Measurements from ENCODE around the gene JMY. TPM values are rescaled to one million over a fixed set of nuclear protein-coding genes. Genes with fewer than 3 reads are reported as not detected.

The JMY gene
- polyA plus RNA-seq, 1 donor (not counting 4 experiments of a cell fraction or from before 2014, with no cell fraction given) = 3.3 TPM

DNA sequence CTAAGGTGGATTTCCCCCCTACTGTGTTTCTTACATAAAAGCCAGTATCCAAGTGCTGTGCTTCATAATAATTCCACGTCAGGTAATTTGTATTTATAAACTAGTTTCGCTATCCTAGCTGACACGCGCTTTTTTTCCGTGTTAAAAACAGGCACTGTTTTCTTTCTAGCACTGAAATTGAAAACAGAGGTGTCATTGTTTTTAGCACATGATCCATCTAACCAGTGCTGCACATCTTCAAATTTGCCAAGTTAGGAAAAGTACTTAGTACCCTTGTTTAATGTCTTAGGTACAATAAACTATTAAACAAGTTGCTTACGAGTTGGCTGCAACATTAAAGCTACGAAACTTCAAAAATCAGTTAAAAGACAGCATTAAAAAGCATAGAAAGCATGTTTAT is 49.9 kb downstream of the JMY start:
- Histone ChIP-seq H3K79me2 (ENCODE audit: control insufficient read depth, insufficient read depth, low read length) (no peaks in the 10 kb centered on the region), H3K4me3 (ENCODE audit: control insufficient read depth in 2 of 3, extremely low read depth in 1 of 3, insufficient read depth in 2 of 3, low read depth in 1 of 3, low read length in 3 of 3) (no peak overlapping the region), H3K9ac (ENCODE audit: control insufficient read depth, extremely low read depth, insufficient read depth, low read length) (no peak overlapping the region), H3K4me1 (ENCODE audit: control insufficient read depth, extremely low read depth, insufficient read depth, low read length) (no peaks in the 10 kb centered on the region), H3K36me3 (ENCODE audit: control insufficient read depth in 2 of 2, extremely low read depth in 1 of 2, insufficient read depth in 2 of 2, low read length in 2 of 2) (no peaks in the 10 kb centered on the region), H3K27ac (ENCODE audit: control insufficient read depth, insufficient read depth, low read length) (no peak overlapping the region), H3K9me1 (ENCODE audit: control insufficient read depth, extremely low read depth, insufficient read depth, low read length) (no peaks in the 10 kb centered on the region), H4K20me1 (ENCODE audit: control insufficient read depth, extremely low read depth, insufficient read depth, low read length) (no peaks in the 10 kb centered on the region), H3K4me2 (ENCODE audit: control insufficient read depth, extremely low read depth, insufficient read depth, low read depth, low read length) (no peak overlapping the region), H3K9me3 (ENCODE audit: control insufficient read depth, low read depth, low read length) (no peaks in the 10 kb centered on the region), H3K27me3 (ENCODE audit: control insufficient read depth, extremely low read depth, insufficient read depth, low read length) (no peaks in the 10 kb centered on the region), H2AFZ (ENCODE audit: control insufficient read depth, low read length) (no peak overlapping the region)
- TF ChIP-seq, protein P1, sequence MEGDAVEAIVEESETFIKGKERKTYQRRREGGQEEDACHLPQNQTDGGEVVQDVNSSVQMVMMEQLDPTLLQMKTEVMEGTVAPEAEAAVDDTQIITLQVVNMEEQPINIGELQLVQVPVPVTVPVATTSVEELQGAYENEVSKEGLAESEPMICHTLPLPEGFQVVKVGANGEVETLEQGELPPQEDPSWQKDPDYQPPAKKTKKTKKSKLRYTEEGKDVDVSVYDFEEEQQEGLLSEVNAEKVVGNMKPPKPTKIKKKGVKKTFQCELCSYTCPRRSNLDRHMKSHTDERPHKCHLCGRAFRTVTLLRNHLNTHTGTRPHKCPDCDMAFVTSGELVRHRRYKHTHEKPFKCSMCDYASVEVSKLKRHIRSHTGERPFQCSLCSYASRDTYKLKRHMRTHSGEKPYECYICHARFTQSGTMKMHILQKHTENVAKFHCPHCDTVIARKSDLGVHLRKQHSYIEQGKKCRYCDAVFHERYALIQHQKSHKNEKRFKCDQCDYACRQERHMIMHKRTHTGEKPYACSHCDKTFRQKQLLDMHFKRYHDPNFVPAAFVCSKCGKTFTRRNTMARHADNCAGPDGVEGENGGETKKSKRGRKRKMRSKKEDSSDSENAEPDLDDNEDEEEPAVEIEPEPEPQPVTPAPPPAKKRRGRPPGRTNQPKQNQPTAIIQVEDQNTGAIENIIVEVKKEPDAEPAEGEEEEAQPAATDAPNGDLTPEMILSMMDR (optimal IDR thresholded peaks at IDR 0.05 in 1 of 3, IDR thresholded peaks at IDR 0.05 in 1 of 3, conservative IDR thresholded peaks at IDR 0.05 in 1 of 3; ENCODE audit: extremely low read depth in 1 of 3, insufficient read depth in 2 of 3, low read length in 3 of 3) = no peak
- TF ChIP-seq EZH2 (IDR thresholded peaks at IDR 0.05; ENCODE audit: low read length) = no peak
- DNase-seq (ENCODE audit: low read depth, low spot score) = no peak
- FAIRE-seq = no peak
- dilution Hi-C loops (cut with MboI; ENCODE audit: extremely low pct_ligation_motif_present, low sequenced_read_pairs) = no loop called here

DNA sequence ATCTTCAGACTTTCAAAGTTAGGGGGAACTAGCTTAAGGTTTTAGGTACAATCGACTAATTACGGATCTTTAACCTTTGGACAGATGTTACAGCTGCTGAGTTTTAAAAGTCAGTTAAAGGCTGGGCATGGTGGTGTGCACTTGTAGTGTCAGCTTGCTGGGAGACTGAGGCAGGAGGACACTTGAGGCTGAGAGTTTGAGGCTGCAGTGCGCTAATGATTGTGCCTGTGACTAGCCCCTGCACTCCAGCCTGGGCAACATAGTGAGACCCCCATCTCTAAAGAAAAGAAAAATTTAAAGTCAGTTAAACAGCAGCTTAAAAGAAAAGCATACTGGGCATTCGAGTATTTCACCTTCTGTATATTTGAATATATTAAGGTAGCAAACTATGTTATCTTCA is 51.4 kb downstream of the JMY start:
- FAIRE-seq = no peak
- H3K36me3 ChIP-seq (ENCODE audit: control insufficient read depth in 2 of 2, extremely low read depth in 1 of 2, insufficient read depth in 2 of 2, low read length in 2 of 2) = no peaks in the 10 kb centered on the region
- H2AFZ ChIP-seq (ENCODE audit: control insufficient read depth, low read length) = no peak overlapping the region
- no peaks in the 10 kb centered on the region for H3K27me3 ChIP-seq (ENCODE audit: control insufficient read depth, extremely low read depth, insufficient read depth, low read length)
- no peak for DNase-seq (ENCODE audit: low read depth, low spot score)
- H3K9me3 ChIP-seq (ENCODE audit: control insufficient read depth, low read depth, low read length) = no peaks in the 10 kb centered on the region
- H3K9me1 ChIP-seq (ENCODE audit: control insufficient read depth, extremely low read depth, insufficient read depth, low read length) = no peaks in the 10 kb centered on the region
- no peaks in the 10 kb centered on the region for H3K79me2 ChIP-seq (ENCODE audit: control insufficient read depth, insufficient read depth, low read length)
- H3K4me1 ChIP-seq (ENCODE audit: control insufficient read depth, extremely low read depth, insufficient read depth, low read length) = no peaks in the 10 kb centered on the region
- H3K27ac ChIP-seq (ENCODE audit: control insufficient read depth, insufficient read depth, low read length) = no peak overlapping the region
- H3K4me2 ChIP-seq (ENCODE audit: control insufficient read depth, extremely low read depth, insufficient read depth, low read depth, low read length) = no peak overlapping the region
- TF ChIP-seq, protein P1 (optimal IDR thresholded peaks at IDR 0.05 in 1 of 3, IDR thresholded peaks at IDR 0.05 in 1 of 3, conservative IDR thresholded peaks at IDR 0.05 in 1 of 3; ENCODE audit: extremely low read depth in 1 of 3, insufficient read depth in 2 of 3, low read length in 3 of 3) = no peak
- TF ChIP-seq EZH2 (IDR thresholded peaks at IDR 0.05; ENCODE audit: low read length) = no peak
- no peaks in the 10 kb centered on the region for H4K20me1 ChIP-seq (ENCODE audit: control insufficient read depth, extremely low read depth, insufficient read depth, low read length)
- dilution Hi-C loops (cut with MboI; ENCODE audit: extremely low pct_ligation_motif_present, low sequenced_read_pairs) = no loop called here
- no peak overlapping the region for H3K9ac ChIP-seq (ENCODE audit: control insufficient read depth, extremely low read depth, insufficient read depth, low read length)
- H3K4me3 ChIP-seq (ENCODE audit: control insufficient read depth in 2 of 3, extremely low read depth in 1 of 3, insufficient read depth in 2 of 3, low read depth in 1 of 3, low read length in 3 of 3) = no peak overlapping the region
